H1 (cell line): ENCODE results near the gene METTL1. TPM values are rescaled to one million over a fixed set of nuclear protein-coding genes. Genes with fewer than 3 reads are reported as not detected.
A peak's percentile ranks its signal among the peaks of the same experiment; 100 is the strongest.

Experiments
- CTCF ChIA-PET: fragments of 300-600 bp; sonication (Branson Sonifier 250); formaldehyde crosslinking; loops from one replicate; lab custom pipeline; 2021; ENCODE audit not compliant: partially characterized antibody; lab: Charles Lee
- POLR2A ChIA-PET: fragments of 300-600 bp; sonication (Branson Sonifier 250); formaldehyde crosslinking; loops from one replicate; lab custom pipeline; 2021; ENCODE audit warnings: inconsistent platforms; ENCODE audit not compliant: partially characterized antibody; lab: Charles Lee
- DNase-seq, 2 experiments: peaks; one replicate each; pipeline versions ENCODE4 v3.0.0 to v3.0.0-alpha.2; 2010 to 2022; ENCODE audit warnings: low spot score in 2 of 2, low read depth in 1 of 2, mixed read lengths in 1 of 2
- FAIRE-seq: peaks from 2 replicates; lab custom pipeline; 2011; peaks lifted over from hg19 to GRCh38; lab: Jason Lieb, UNC
- H2AFZ ChIP-seq: 2 replicates; pipeline ENCODE4 v1.8.1; 2012; ENCODE audit warnings: low read length, inconsistent platforms
- H2AK5ac ChIP-seq: 2 replicates; pipeline ENCODE4 v1.6.1; 2013; ENCODE audit warnings: low read depth, low read length
- H2BK120ac ChIP-seq: replicated peaks from 2 replicates; pipeline ENCODE3; 2013; ENCODE audit warnings: low read depth, low read length, inconsistent platforms
- H2BK12ac ChIP-seq: 2 replicates; pipeline ENCODE4 v1.6.1; 2013; ENCODE audit warnings: low read depth, low read length
- H2BK15ac ChIP-seq: 2 replicates; pipeline ENCODE4 v1.6.1; 2013; ENCODE audit warnings: low read length
- H2BK20ac ChIP-seq: 2 replicates; pipeline ENCODE4 v1.6.1; 2013; ENCODE audit warnings: low read length
- H2BK5ac ChIP-seq: 2 replicates; pipeline ENCODE4 v1.6.1; 2013; ENCODE audit warnings: low read depth, low read length
- H3K14ac ChIP-seq: 2 replicates; pipeline ENCODE4 v1.6.1; 2013; ENCODE audit warnings: inconsistent platforms; ENCODE audit not compliant: insufficient read length
- H3K18ac ChIP-seq: 2 replicates; pipeline ENCODE4 v1.6.1; 2013; ENCODE audit warnings: low read length; ENCODE audit errors: extremely low read depth
- H3K23ac ChIP-seq: 2 replicates; pipeline ENCODE4 v1.6.1; 2013; ENCODE audit warnings: inconsistent platforms; ENCODE audit not compliant: insufficient read length
- H3K23me2 ChIP-seq: 2 replicates; pipeline ENCODE4 v1.6.1; 2013; ENCODE audit warnings: low read depth, low read length
- H3K27ac ChIP-seq: 2 replicates; pipeline ENCODE4 v1.6.1; 2011; ENCODE audit warnings: low read depth, low read length, inconsistent platforms
- H3K27me3 ChIP-seq, 4 experiments: replicated peaks in 1 of 4; 1 replicate in 1 of 4; 2 replicates in 3 of 4; pipeline versions ENCODE4 v1.6.1 to v1.8.1; 2011 to 2013; ENCODE audit warnings: low read length in 3 of 4, mild to moderate bottlenecking in 3 of 4, inconsistent platforms in 2 of 4, mixed read lengths in 2 of 4, moderate library complexity in 1 of 4; ENCODE audit not compliant: control insufficient read depth in 3 of 4, insufficient read depth in 3 of 4; ENCODE audit errors: extremely low read depth in 1 of 4
- H3K36me3 ChIP-seq, 4 experiments: 2 replicates each; pipeline versions ENCODE4 v1.6.1 to v1.8.1; 2011 to 2013; ENCODE audit warnings: mild to moderate bottlenecking in 4 of 4, low read length in 3 of 4, moderate library complexity in 2 of 4, control low read depth in 1 of 4, inconsistent platforms in 1 of 4; ENCODE audit not compliant: insufficient read depth in 4 of 4, control insufficient read depth in 2 of 4
- H3K4ac ChIP-seq: replicated peaks from 2 replicates; pipeline ENCODE3; 2013; ENCODE audit warnings: low read length, low read depth, mixed read lengths, inconsistent platforms; ENCODE audit not compliant: insufficient read length
- H3K4me1 ChIP-seq, 4 experiments: replicated peaks in 1 of 4; 1 replicate in 1 of 4; 2 replicates in 3 of 4; pipeline versions ENCODE4 v1.6.1 to v1.8.1; 2011 to 2013; ENCODE audit warnings: low read length in 3 of 4, inconsistent platforms in 2 of 4, mixed read lengths in 1 of 4; ENCODE audit not compliant: insufficient read depth in 4 of 4, control insufficient read depth in 3 of 4
- H3K4me2 ChIP-seq, 2 experiments: 2 replicates each; pipeline versions ENCODE4 v1.6.1 to v1.8.1; 2011 to 2013; ENCODE audit warnings: low read depth in 2 of 2, low read length in 2 of 2, control low read depth in 1 of 2, inconsistent platforms in 1 of 2, mild to moderate bottlenecking in 1 of 2; ENCODE audit not compliant: insufficient read depth in 1 of 2
- H3K4me3 ChIP-seq, 4 experiments: fragments of 200-600, 300-600 bp in 1 of 4; sonication (generic), shearing (Covaris generic), sonication (Bioruptor Twin) in 1 of 4; 2 replicates each; pipeline versions ENCODE4 v1.5.1 to v1.8.1; 2011 to 2016; ENCODE audit warnings: low read length in 4 of 4, low read depth in 3 of 4, control low read depth in 2 of 4, inconsistent platforms in 2 of 4, mild to moderate bottlenecking in 2 of 4, mixed read lengths in 1 of 4, moderate library complexity in 1 of 4; ENCODE audit not compliant: insufficient read depth in 2 of 4; ENCODE audit errors: extremely low read depth in 1 of 4
- H3K56ac ChIP-seq: replicated peaks from 2 replicates; pipeline ENCODE3; 2013; ENCODE audit warnings: low read depth, mild to moderate bottlenecking, mixed read lengths, low read length, inconsistent platforms; ENCODE audit not compliant: insufficient read length
- H3K79me1 ChIP-seq: 2 replicates; pipeline ENCODE4 v1.6.1; 2013; ENCODE audit warnings: low read depth, low read length, control low read depth
- H3K79me2 ChIP-seq, 2 experiments: 2 replicates each; pipeline versions ENCODE4 v1.6.1 to v1.8.1; 2012 to 2013; ENCODE audit warnings: low read length in 2 of 2, mild to moderate bottlenecking in 2 of 2, inconsistent platforms in 1 of 2; ENCODE audit not compliant: insufficient read depth in 2 of 2, control insufficient read depth in 1 of 2
- H3K9ac ChIP-seq, 4 experiments: replicated peaks in 1 of 4; 1 replicate in 1 of 4; 2 replicates in 3 of 4; pipeline versions ENCODE4 v1.6.1 to v1.8.1; 2011 to 2013; ENCODE audit warnings: low read depth in 3 of 4, low read length in 3 of 4, control low read depth in 2 of 4, mild to moderate bottlenecking in 2 of 4, moderate library complexity in 2 of 4, inconsistent platforms in 1 of 4; ENCODE audit errors: extremely low read depth in 1 of 4
- H3K9me3 ChIP-seq, 2 experiments: 2 replicates each; pipeline versions ENCODE4 v1.6.1 to v1.8.1; 2012 to 2013; ENCODE audit warnings: mild to moderate bottlenecking in 2 of 2, moderate library complexity in 2 of 2, control low read depth in 1 of 2, inconsistent platforms in 1 of 2, low read depth in 1 of 2, low read length in 1 of 2, mixed read lengths in 1 of 2; ENCODE audit not compliant: insufficient read depth in 2 of 2
- H4K20me1 ChIP-seq, 2 experiments: replicated peaks in 1 of 2; 2 replicates each; pipeline versions ENCODE3 to v1.8.1; 2011 to 2013; ENCODE audit warnings: inconsistent platforms in 2 of 2, low read length in 2 of 2, mild to moderate bottlenecking in 1 of 2; ENCODE audit not compliant: insufficient read depth in 2 of 2, control insufficient read depth in 1 of 2
- H4K5ac ChIP-seq: 2 replicates; pipeline ENCODE4 v1.6.1; 2013; ENCODE audit warnings: low read length, low read depth, mixed read lengths, inconsistent platforms; ENCODE audit not compliant: insufficient read length
- H4K8ac ChIP-seq: 2 replicates; pipeline ENCODE4 v1.8.0; 2013; ENCODE audit warnings: mild to moderate bottlenecking, moderate library complexity, low read length, inconsistent platforms; ENCODE audit not compliant: insufficient read depth; ENCODE audit errors: extremely low read depth
- H4K91ac ChIP-seq: replicated peaks from 2 replicates; pipeline ENCODE3; 2013; ENCODE audit warnings: low read length, mixed read lengths, inconsistent platforms; ENCODE audit not compliant: insufficient read length
- BCL11A ChIP-seq, 2 experiments: IDR thresholded peaks; one replicate each; pipeline ENCODE4 v1.6.1; 2011; ENCODE audit warnings: low read depth in 2 of 2, low read length in 2 of 2, mild to moderate bottlenecking in 2 of 2
- HDAC2 ChIP-seq, 2 experiments: fragments of 300-600 bp in 1 of 2; sonication (generic) in 1 of 2; IDR thresholded peaks; 2 replicates each; pipeline ENCODE4 v1.6.1; 2011 to 2012; ENCODE audit warnings: low read depth in 2 of 2, low read length in 2 of 2, mild to moderate bottlenecking in 2 of 2, moderate library complexity in 2 of 2, borderline replicate concordance in 1 of 2, inconsistent platforms in 1 of 2
- KDM4A ChIP-seq: IDR thresholded peaks from one replicate; pipeline ENCODE4 v1.7.1; 2012; ENCODE audit warnings: low read depth, mild to moderate bottlenecking, moderate library complexity, low read length, inconsistent platforms; ENCODE audit not compliant: severe bottlenecking
- RAD21 ChIP-seq, 2 experiments: IDR thresholded peaks in 1 of 2; conservative IDR thresholded peaks in 1 of 2; 2 replicates each; pipeline ENCODE4 v1.6.1; 2011; ENCODE audit warnings: low read depth in 2 of 2, low read length in 2 of 2, improper control_type of control experiment in 1 of 2, inconsistent platforms in 1 of 2, mild to moderate bottlenecking in 1 of 2, moderate library complexity in 1 of 2
- RBBP5 ChIP-seq: IDR thresholded peaks from 2 replicates; pipeline ENCODE4 v1.7.1; 2012; ENCODE audit warnings: low read depth, mild to moderate bottlenecking, inconsistent platforms, low read length, moderate library complexity, borderline replicate concordance
- SUZ12 ChIP-seq: fragments of 200-600 bp; sonication (generic); IDR thresholded peaks from 2 replicates; pipeline ENCODE4 v1.6.1; 2012; ENCODE audit warnings: mild to moderate bottlenecking, inconsistent platforms, low read length, moderate library complexity, mixed read lengths
- TAF1 ChIP-seq: IDR thresholded peaks from 2 replicates; pipeline ENCODE4 v1.6.1; 2011; ENCODE audit warnings: mild to moderate bottlenecking, low read depth, low read length
- TBP ChIP-seq: IDR thresholded peaks from 2 replicates; pipeline ENCODE4 v1.6.1; 2011; ENCODE audit warnings: low read depth, low read length, improper control_type of control experiment
- WGBS, 2 experiments: shearing (Covaris generic) in 1 of 2; methylation state at CpG; one replicate each; pipeline versions ENCODE4 v1.1.6 to v1.1.7; 2013 to 2015; ENCODE audit warnings: low lambda C conversion rate in 2 of 2, mixed read lengths in 2 of 2, inconsistent platforms in 1 of 2, low coverage in 1 of 2, missing lambda C conversion rate in 1 of 2; ENCODE audit not compliant: insufficient replicate concordance in 2 of 2, insufficient coverage in 1 of 2, insufficient read length in 1 of 2; ENCODE audit errors: extremely low coverage in 1 of 2, missing lambda C conversion rate in 1 of 2; 5-methylcytosine and 5-hydroxymethylcytosine counted together
- polyA plus RNA-seq, 7 experiments: library from polyadenylated mRNA; depleted of rRNA in 3 of 7; stranded (reverse) in 5 of 7; unstranded in 2 of 7; fragments of >200 nt in 5 of 7; fragments of 200-250 nt in 2 of 7; gene quantifications; 1 replicate in 5 of 7; 2 replicates in 1 of 7; 4 replicates in 1 of 7; pipeline versions ENCODE4 v1.2.1 to v1.2.3, GENCODE V29; 2011 to 2013; ENCODE audit warnings: missing spikeins in 2 of 7, mixed read lengths in 2 of 7
- total RNA-seq: library from RNA; stranded (reverse); fragmentation: NEBNext Ultra II Directional; extraction: Animal tissue kit (Norgen Biotek cat#: 25700); gene quantifications from 2 replicates; pipeline ENCODE4 v1.2.1, GENCODE V29; 2021

The METTL1 gene
- total and polyA plus RNA-seq, 2 of the 8 experiments (the other 6 are each of a cell fraction or from before 2014, with no cell fraction given): 40.5 to 46.0 TPM

DNA sequence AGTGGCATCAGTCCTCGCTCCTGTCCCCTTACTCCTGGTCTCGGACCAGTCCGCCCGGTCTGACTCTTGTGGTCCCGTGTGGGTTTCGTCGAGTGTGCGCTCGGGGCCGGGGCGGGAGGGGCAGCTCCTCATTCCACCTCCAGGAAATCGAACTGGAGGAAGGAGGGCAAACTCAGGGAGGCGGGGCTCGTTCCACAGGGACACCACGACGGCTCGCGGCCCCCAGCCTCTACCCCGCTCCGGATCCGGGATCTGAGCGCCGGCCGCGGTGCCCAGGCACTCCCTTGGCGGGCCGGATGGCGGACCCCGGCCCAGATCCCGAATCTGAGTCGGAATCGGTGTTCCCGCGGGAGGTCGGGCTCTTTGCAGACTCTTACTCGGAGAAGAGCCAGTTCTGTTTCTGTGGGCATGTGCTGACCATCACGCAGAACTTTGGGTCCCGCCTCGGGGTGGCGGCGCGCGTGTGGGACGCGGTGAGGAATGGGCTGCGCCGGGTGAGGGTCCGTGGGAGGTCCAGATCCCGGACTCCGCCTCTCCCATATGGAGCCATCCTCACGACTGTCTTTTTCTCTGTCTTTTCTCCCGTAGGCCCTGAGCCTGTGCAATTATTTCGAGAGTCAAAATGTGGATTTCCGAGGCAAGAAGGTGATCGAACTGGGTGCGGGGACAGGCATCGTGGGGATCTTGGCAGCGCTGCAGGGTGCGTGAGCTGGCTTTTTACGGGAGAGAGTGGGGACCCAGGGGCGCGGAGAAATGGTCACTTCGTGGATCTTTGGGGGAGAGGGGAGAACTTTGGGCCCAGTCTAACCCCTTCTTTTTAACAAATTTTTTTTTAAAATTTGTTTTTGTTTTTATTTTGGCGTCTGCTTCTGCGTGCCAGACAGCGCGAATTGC, 771 bp upstream of the METTL1 start, which contains the start of gene EEF1AKMT3:
TSS of gene EEF1AKMT3 (plus strand) at position 186 of the 894 bp plus-strand sequence. CDS start at position 297, 111 bp downstream.
- peak within 1 kb of the TSS; percentile 80 for H2AFZ ChIP-seq
- DNase-seq: no peak
- CTCF ChIA-PET: interaction anchor here (0.6 to 4.5 kb wide), 8 partner anchors 10 to 79 kb away, joined by 3 to 28 read pairs (median 4); partner anchors contain the start of genes OS9 and TSFM

More for the DNA sequence above, 771 bp upstream of the METTL1 start, which contains the start of gene EEF1AKMT3:
- 0 out of 2 replicates have a peak within 1 kb of the TSS, but pooled peaks have one; percentile 82 for H2BK20ac ChIP-seq
- H3K18ac ChIP-seq: peak within 1 kb of the TSS; percentile 99
- H2BK5ac ChIP-seq: peak within 1 kb of the TSS; percentile 100
- H3K4me1 ChIP-seq: peaks cover 0 to 3% (median 1%) of the 10 kb centered on the region in 4 experiments; a peak in 3 of 7 replicates
- 0 out of 4 replicates have a peak, but pooled peaks cover 0 to 7% of the 10 kb centered on the region in 2 experiments for H3K79me2 ChIP-seq
- H4K91ac ChIP-seq: peak within 1 kb of the TSS; percentile 96
- peak within 1 kb of the TSS; percentile 99 for H2BK12ac ChIP-seq
- H3K56ac ChIP-seq: peak within 1 kb of the TSS; percentile 85
- H4K8ac ChIP-seq: peak within 1 kb of the TSS; percentile 100
- H2BK120ac ChIP-seq: peak within 1 kb of the TSS; percentile 86
- H2AK5ac ChIP-seq: no peak within 1 kb of the TSS; the same call in 1 of the 2 replicates
- WGBS, 2 experiments: 7% methylated on average over 40 of the region's 67 CpGs; no CpG with 5 or more reads in 1 of the 2 experiments
- H3K36me3 ChIP-seq: peaks cover 10 to 17% (median 13%) of the 10 kb centered on the region in 4 experiments; a peak in 7 of 8 replicates
- H2BK15ac ChIP-seq: peak within 1 kb of the TSS; percentile 99
- peaks cover 0 to 4% (median 1%) of the 10 kb centered on the region in 4 experiments; a peak in 2 of 7 replicates for H3K27me3 ChIP-seq
- peak within 1 kb of the TSS; percentile 98 to 100 (median 99) for H3K9ac ChIP-seq
- FAIRE-seq: no peak
- H3K23ac ChIP-seq: no peak within 1 kb of the TSS
- H3K9me3 ChIP-seq: no peaks in the 10 kb centered on the region
- no peak within 1 kb of the TSS for H3K14ac ChIP-seq
- H3K27ac ChIP-seq: peak within 1 kb of the TSS; percentile 99
- no peaks in the 10 kb centered on the region; the same call in 1 of the 2 replicates for H3K79me1 ChIP-seq
- H3K4me3 ChIP-seq: peak within 1 kb of the TSS; percentile 79 to 99 (median 95)
- H4K5ac ChIP-seq: peak within 1 kb of the TSS; percentile 99
- POLR2A ChIA-PET: interaction anchor here (0.7 to 2.0 kb wide), 31 partner anchors 8 to 179 kb away, joined by 3 to 22 read pairs (median 4); partner anchors contain the start of genes CTDSP2, MARCHF9, TSFM and TSPAN31
- TF ChIP-seq RAD21 (IDR thresholded peaks at IDR 0.05 in 1 of 2, conservative IDR thresholded peaks at IDR 0.05 in 1 of 2; ENCODE audit: low read depth in 2 of 2, low read length in 2 of 2) (no peak), RBBP5 (peak; percentile 59; the same call in 1 of the 2 replicates), SUZ12 (peak; percentile 33; the same call in 1 of the 2 replicates), TAF1 (0 out of 2 replicates have a peak, but pooled peaks have one; percentile 25), KDM4A (peak; percentile 79), BCL11A (IDR thresholded peaks at IDR 0.05; ENCODE audit: low read depth in 2 of 2, low read length in 2 of 2) (no peak), HDAC2 (IDR thresholded peaks at IDR 0.05; ENCODE audit: borderline replicate concordance in 1 of 2, low read depth in 2 of 2, low read length in 2 of 2) (0 out of 4 replicates have a peak, but pooled peaks of 1 of the 2 experiments have one; percentile 17), TBP (peak; percentile 51; the same call in 1 of the 2 replicates)
- peak within 1 kb of the TSS; percentile 96 to 99 for H3K4me2 ChIP-seq
- H3K4ac ChIP-seq: peak within 1 kb of the TSS; percentile 91
- no peaks in the 10 kb centered on the region for H4K20me1 ChIP-seq
- H3K23me2 ChIP-seq: peaks cover 12% of the 10 kb centered on the region; the same call in 1 of the 2 replicates
